Ureter (tissue), 1 donor: ENCODE measurements around the gene CFAP206. TPM values are rescaled to one million over a fixed set of nuclear protein-coding genes. Genes with fewer than 3 reads are reported as not detected.
A peak's percentile ranks its signal among the peaks of the same experiment; 100 is the strongest.

Source experiments
- DNase-seq: peaks from one replicate; pipeline ENCODE4 v3.0.0-alpha.2; 2020; ENCODE audit warnings: low spot score
- total RNA-seq: library from RNA; stranded (reverse); gene quantifications from one replicate; pipeline ENCODE4 v1.2.4, GENCODE V29; 2023
- donor health status: DM: yes; HTN: yes; CAD: no.

Gene CFAP206, protein sequence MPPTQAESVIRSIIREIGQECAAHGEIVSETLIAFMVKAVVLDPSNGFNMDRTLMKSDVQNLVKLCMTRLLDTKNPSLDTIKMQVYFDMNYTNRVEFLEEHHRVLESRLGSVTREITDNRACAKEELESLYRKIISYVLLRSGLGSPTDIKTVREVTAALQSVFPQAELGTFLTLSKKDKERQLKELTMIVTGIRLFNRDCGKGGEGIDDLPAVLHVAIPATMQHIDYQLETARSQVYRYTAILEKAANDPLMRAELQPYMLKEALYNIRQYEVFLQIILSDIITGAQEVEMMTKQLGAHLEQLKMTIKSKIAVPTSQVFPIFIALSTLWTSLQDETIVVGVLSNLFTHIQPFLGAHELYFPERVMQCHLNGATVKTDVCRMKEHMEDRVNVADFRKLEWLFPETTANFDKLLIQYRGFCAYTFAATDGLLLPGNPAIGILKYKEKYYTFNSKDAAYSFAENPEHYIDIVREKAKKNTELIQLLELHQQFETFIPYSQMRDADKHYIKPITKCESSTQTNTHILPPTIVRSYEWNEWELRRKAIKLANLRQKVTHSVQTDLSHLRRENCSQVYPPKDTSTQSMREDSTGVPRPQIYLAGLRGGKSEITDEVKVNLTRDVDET
- total RNA-seq: 1.3 TPM

DNA sequence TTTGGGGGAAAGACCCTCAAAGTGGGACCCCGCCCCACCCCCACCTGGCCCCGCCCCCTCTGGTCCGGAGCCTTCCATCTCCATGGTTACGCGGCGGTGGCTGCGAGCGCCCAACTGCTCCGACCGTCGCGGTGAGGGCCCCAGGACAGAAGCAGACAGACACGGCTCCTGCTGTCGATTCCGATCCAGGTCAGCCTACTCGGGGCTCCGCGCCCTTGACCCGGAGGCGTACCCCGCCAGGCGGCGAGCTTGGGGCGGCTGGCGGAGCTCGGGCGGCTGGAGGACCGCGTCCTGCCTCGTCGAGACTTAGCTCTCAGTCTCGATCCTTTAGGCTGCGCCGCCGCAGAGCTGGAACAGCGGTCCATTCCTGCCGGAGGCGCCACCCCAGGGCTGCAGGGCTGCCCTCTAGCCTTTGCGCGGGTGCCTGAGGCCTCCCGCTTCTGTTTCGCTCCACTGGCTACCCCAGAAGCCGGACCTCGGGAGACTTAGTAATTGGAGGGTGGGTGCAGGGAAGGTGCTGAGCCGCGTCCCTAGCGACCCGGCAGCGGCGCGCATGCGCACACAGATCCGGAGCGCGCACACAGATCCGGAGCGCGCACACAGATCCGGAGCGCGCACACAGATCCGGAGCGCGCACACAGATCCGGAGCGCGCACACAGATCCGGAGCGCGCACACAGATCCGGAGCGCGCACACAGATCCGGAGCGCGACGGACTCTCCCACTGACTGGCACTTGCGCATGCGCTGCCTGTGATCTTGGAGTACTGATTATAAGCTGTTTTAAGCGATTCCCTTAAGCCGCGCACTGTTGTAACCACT lies at the start of gene CFAP206:
CFAP206 (plus strand) TSS at position 72 of the 820 bp plus-strand sequence. CDS start 1,868 bp downstream, outside the sequence.
- peak; percentile 74 for DNase-seq

DNA sequence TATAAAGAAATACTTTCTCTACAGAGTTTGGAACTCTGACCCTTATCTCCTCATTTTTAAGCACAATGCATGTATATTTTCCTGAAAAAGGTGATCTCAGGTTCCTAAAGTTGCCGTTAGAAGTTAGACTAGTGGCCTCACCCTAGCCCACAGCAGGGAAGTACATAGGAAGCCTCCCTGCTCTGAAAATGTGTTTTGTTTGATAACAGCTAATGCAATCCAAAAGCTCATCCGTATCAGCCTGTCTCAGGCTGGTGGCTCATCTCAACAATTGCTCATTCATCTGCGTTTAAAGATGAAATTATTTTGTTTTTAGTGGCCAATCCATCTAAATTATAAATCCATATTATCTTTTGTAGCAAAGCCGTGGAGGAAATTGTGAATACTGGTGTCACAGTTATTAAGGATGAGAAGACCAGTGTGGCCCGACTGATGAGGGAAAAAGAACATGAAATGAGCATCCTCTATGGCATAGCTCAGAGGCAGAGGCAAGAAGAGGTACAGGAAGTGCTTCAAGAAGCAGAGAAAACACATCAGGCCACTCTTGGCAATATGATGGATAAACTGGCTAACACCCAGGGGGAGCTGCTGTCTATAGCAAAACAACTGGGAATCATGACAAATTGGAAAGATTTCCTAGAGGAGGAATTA lies 43.0 kb upstream of the CFAP206 start:
- DNase-seq: no peak

GRCh38 chr6:87366072-87366827 lies 41.5 kb upstream of the CFAP206 start:
- DNase-seq: no peak

GRCh38 chr6:87366899-87367298 lies 40.9 kb upstream of the CFAP206 start:
- no peak for DNase-seq

DNA sequence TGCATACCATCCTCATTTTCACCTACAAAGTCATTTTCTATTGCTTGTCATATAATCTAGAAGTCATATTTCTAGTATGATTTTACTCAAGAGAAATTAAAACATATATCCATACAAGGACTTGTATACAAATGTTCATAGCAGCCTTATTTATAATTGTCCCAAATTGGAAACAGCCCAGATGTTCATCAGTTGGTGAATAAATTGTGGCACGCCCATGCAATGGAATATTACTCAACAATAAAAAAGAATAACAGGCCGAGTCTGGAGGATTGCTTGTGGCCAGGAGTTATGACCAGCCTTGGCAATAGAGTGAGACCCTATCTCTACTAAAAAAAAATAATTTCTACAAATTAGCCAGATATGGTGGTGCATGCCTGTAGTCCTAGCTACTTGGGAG lies 34.4 kb upstream of the CFAP206 start:
- no peak for DNase-seq

- DNase-seq: no peak
Measured at GRCh38 chr6:87375315-87375714, 32.5 kb upstream of the CFAP206 start.

DNA sequence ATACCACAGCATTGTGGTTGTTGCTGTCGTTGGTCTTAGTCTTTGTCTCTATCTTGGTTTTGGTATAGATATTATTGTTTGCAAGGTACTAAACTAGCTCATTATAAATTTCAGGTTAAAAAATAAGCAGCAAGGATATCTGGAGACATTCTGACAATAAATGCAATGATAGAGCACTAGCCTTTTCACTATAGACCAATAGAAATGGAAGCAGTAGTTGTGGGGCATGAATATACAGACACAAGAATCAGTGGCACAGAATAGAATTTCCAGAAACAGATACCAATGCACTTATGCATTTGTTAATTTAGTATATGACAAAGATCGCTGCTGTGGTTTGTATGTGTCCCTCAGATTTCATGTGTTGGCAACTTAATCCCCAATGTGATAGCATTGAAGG lies 31.1 kb upstream of the CFAP206 start:
- DNase-seq: no peak

- DNase-seq: no peak
Measured at GRCh38 chr6:87378947-87379346, 28.8 kb upstream of the CFAP206 start.

- no peak for DNase-seq
Measured at GRCh38 chr6:87382861-87383260, 24.9 kb upstream of the CFAP206 start.

- no peak for DNase-seq
Measured at GRCh38 chr6:87384038-87384437, 23.7 kb upstream of the CFAP206 start.

DNA sequence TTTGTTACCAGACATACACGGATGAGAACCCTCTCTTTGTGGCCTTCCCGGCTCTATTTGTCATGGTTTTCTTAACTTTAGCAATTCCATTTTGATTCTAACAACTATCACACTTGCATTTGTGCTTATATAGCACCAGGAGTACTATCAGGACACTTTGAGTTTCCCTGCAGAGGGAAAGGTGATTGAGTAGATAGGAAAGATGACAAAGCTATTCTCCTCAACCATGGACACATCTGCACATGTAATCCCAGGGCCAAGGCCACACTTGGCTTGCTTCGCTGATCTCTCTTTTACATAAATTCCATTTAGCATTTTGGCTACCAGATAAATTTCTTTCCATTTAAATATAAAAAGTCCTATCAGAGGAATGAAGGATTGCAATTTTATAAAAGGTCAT lies 23.3 kb upstream of the CFAP206 start:
- no peak for DNase-seq

DNA sequence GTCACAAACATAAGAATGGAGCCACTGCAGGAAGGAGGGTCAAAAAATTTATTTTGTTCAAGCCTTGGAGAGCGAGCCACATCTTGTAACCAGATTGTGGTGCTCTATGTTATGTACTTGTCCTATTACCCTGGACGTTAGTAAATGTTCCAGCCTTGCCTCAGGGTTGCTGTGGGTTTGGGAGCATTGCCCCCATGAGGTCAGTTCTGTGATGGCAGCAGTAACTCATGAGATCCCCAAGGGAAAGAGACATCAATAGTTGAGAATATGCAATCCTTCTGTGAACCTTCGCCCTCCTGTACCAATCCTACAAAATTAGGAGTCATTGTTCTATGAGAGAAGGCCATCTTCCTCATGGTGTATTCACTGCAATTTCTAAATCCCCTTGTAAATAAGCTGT lies 16.4 kb upstream of the CFAP206 start:
- no peak for DNase-seq

- DNase-seq: no peak
Measured at GRCh38 chr6:87393026-87393622, 14.6 kb upstream of the CFAP206 start.

DNA sequence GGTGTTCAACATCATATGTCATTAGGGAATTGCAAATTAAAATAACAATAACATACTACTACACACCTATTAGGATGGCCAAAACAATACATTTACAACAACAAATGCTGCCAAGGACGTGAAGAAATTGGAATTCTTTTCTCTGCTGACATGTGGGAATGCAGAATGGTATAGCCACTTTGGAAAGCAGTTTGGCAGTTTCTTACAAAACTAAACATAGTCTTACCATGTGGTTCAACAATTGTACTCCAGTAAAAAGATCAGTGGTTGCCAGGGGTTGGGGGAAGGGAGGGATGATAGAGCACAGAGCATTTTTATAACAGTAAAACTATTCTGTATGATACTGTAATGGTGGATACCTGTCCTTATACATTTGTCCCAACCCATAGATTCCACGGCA lies 12.3 kb upstream of the CFAP206 start:
- no peak for DNase-seq

DNA sequence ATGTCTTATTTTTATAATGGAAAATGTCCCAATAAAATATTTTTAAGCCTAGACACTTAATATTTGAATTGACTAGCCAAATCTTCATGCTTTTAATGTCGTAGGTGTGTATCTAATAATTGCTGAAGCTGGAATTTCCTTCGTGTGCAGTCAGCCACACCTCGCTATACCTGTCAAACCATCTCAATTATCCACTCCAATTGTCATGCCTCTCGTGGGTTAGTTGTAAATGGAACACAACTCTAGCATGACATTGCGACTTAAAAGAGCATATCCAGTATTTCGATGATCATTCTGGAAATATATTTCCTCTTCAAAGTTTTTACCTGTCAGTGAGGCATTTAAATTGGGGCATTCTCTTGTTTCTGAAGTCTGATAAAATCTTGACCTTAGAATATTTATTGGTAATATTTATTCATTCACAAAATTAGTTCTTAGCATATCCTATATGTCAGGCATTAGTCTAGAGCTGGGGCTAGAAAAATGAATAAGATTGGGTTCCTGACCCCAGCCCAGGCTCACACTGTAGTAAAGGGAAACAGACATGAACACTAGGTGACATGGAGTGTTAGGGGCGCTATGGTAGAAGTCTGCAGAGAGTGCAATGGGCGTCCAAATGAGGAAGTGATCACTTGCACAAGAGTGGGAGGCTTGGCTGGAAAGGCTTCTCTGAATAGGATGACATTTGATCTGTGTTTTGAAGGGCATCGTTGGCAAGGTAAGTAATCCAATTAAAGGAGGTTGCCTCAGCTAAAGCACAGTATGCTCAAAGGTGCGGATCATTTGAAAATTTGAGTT lies 11.0 kb upstream of the CFAP206 start:
- no peak for DNase-seq

GRCh38 chr6:87397656-87398055 lies 10.1 kb upstream of the CFAP206 start:
- DNase-seq: no peak

GRCh38 chr6:87401832-87402231 lies 5.9 kb upstream of the CFAP206 start:
- no peak for DNase-seq

GRCh38 chr6:87407561-87407900 lies 241 bp upstream of the CFAP206 start:
- DNase-seq: peak; percentile 46

DNA sequence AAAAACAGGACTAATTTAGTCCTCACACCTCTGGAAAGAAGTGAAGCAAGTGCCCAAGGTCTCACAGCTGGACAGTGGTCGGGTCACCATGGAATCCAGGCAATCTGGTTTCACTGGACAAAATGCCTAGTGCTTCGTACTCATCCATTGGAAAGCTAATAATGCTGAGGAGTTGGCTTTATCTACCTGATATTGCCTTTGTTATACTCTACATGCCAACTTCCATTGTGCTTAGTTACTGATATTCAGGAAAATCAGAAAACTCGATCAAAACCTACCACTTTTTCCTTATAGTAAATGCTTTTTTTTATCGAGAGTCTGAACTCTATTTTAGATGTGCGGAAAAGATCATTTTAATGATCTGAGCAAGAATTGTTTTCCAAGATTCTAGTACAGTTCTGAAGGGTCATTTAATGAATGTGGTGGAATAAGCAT lies 966 bp downstream of the CFAP206 start:
- no peak for DNase-seq

DNA sequence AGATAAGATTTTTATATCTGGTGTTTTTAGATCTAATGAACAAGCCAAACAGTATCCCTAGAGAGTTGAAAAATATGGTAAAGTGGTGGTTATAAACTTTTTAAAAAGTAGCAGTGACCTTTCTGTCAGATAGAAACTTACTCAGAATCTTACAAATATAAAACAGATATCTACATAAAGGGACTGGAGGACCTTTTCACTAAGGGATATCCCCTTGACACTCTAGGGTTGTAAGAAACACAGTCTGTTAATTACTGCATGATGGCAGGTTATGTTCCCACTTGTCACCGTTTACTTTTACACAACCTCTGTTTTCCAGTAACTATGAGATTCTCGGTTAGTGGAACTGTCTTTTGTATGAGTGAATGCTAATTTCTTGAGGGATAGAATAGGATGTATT lies 11.5 kb downstream of the CFAP206 start:
- no peak for DNase-seq
